GM12872 (cell line): ENCODE data around the gene RCAN2.

Source experiments
- CTCF ChIP-seq: IDR thresholded peaks from 3 replicates; pipeline ENCODE4 v1.5.1; 2011; ENCODE audit warnings: low read depth, mild to moderate bottlenecking, low read length, moderate library complexity; ENCODE audit not compliant: insufficient read depth

The RCAN2 gene

GRCh38 chr6:46491201-46491627 lies at the start of gene RCAN2:
Gene RCAN2, minus strand, starts transcription at chr6:46491449.
- no peak for TF ChIP-seq CTCF

- no peak for TF ChIP-seq CTCF
Measured at GRCh38 chr6:46539866-46540265, 48.6 kb upstream of the RCAN2 start.

- no peak for TF ChIP-seq CTCF
Measured at GRCh38 chr6:46538800-46539480, 47.7 kb upstream of the RCAN2 start.

- no peak for TF ChIP-seq CTCF
Measured at GRCh38 chr6:46530896-46531295, 39.6 kb upstream of the RCAN2 start.

- no peak for TF ChIP-seq CTCF
Measured at GRCh38 chr6:46528961-46529750, 37.9 kb upstream of the RCAN2 start.

GRCh38 chr6:46526607-46527006 lies 35.4 kb upstream of the RCAN2 start:
- no peak for TF ChIP-seq CTCF

GRCh38 chr6:46525583-46525982 lies 34.3 kb upstream of the RCAN2 start:
- TF ChIP-seq CTCF: no peak
